Left lung (tissue), 10 donors: ENCODE measurements around the gene NTM. TPM values are rescaled to one million over a fixed set of nuclear protein-coding genes. Genes with fewer than 3 reads are reported as not detected.

ENCODE experiments used
- ATAC-seq: fragments of 200-7000 bp; cut with Tn5 transposase; one replicate; pipeline ENCODE4 v1.9.1; 2020; ENCODE audit warnings: moderate library complexity
- DNase-seq, 4 donors: peaks; one replicate each; pipeline ENCODE4 v3.0.0-alpha.2; 2013 to 2020
- H3K27ac ChIP-seq, 2 donors: fragments of 200-600 bp; sonication (generic) in 1 of 2; one replicate each; pipeline versions ENCODE4 v1.5.0 to v1.8.0; 2020 to 2021
- H3K27me3 ChIP-seq, 2 donors: fragments of 200-600 bp; sonication (generic) in 1 of 2; one replicate each; pipeline versions ENCODE4 v1.5.0 to v1.8.0; 2020 to 2021
- H3K36me3 ChIP-seq, 2 donors: fragments of 200-600 bp; sonication (generic) in 1 of 2; one replicate each; pipeline versions ENCODE4 v1.5.0 to v1.8.0; 2020 to 2021
- H3K4me1 ChIP-seq, 2 donors: fragments of 200-600 bp; one replicate each; pipeline ENCODE4 v1.8.0; 2021
- H3K4me3 ChIP-seq, 2 donors: fragments of 200-600 bp; sonication (generic) in 1 of 2; one replicate each; pipeline versions ENCODE4 v1.5.0 to v1.8.0; 2020 to 2021; ENCODE audit warnings: mild to moderate bottlenecking in 1 of 2
- H3K9me3 ChIP-seq, 2 donors: fragments of 200-600 bp; sonication (generic) in 1 of 2; one replicate each; pipeline versions ENCODE4 v1.5.0 to v1.8.0; 2020 to 2021
- intact Hi-C, 2 donors: fragments of 100-400 bp; cut with DNase I; formaldehyde crosslinking; loops; one replicate each; pipeline versions ENCODE4 v1.11.2 to v1.14.2; 2022
- polyA plus RNA-seq, 6 donors: library from polyadenylated mRNA; unstranded; fragments of 120-200 nt; gene quantifications; one replicate each; pipeline ENCODE4 v1.2.1, GENCODE V29; 2013; ENCODE audit not compliant: insufficient read length in 6 of 6
- total RNA-seq, 2 donors: library from RNA; stranded (reverse); fragmentation: NEBNext Ultra II Directional; extraction: Animal tissue kit (Norgen Biotek cat#: 25700); gene quantifications; one replicate each; pipeline ENCODE4 v1.2.1, GENCODE V29; 2021
- TF ChIP-seq, protein P1 (sequence below), 2 donors: fragments of 200-600 bp; sonication (generic) in 1 of 2; IDR thresholded peaks; one replicate each; pipeline versions ENCODE4 v1.5.0 to v1.8.0; 2021; ENCODE audit warnings: antibody characterized with exemption in 2 of 2
- donor health status: DM: no; HTN: yes; CAD: no.
- donor health status: DM: no; HTN: no; CAD: no.

NTM gene
- total and polyA plus RNA-seq, 8 donors, result 9.5 to 31.0 (median 21.1) TPM

DNA sequence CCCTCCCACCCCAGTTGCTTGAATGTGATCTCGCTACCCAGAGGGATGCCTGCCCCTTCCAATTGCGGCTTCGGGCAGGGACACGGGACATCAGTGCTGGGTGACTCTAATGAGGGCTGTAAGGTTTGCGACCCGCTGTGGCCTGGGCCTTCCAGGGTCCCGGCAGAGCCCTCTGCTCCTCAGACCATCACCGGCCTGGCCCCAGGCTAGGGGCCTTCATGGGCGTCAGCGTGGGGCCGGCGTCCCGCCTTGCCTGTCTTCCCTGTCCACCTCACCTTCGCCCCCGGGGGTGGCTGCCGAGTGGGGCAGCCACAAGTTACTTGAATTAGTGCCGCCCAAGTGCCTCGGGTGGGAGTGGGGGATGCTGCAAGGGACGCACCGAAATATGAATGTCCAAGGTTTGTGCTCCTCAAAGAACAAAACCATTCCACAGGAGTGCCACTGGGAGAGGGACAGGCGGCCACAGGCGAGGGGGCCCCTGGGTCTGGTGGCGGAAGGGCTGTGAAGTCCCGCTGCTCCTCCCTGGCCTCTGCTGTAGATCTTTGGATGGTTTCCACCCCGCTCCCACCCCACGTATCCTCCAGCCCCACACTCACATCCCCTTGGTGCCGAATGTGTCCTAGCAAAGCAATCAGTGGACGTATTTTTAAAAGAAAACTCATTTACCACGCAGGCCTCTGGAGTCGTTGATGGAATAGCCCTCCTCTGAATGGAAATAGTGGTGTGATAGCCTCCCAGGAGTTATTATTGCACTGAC lies 317.1 kb downstream of the NTM start:
- Histone ChIP-seq H3K4me3 (no peak overlapping the region), H3K9me3 (no peaks in the 10 kb centered on the region), H3K4me1 (peaks cover 0 to 6% of the 10 kb centered on the region in 2 donors), H3K27ac (no peak overlapping the region), H3K27me3 (peaks cover 0 to 80% of the 10 kb centered on the region in 2 donors), H3K36me3 (no peaks in the 10 kb centered on the region)
- ATAC-seq (no peak), DNase-seq (peak in 1 of 4 donors; percentile 78)
- TF ChIP-seq, protein P1, sequence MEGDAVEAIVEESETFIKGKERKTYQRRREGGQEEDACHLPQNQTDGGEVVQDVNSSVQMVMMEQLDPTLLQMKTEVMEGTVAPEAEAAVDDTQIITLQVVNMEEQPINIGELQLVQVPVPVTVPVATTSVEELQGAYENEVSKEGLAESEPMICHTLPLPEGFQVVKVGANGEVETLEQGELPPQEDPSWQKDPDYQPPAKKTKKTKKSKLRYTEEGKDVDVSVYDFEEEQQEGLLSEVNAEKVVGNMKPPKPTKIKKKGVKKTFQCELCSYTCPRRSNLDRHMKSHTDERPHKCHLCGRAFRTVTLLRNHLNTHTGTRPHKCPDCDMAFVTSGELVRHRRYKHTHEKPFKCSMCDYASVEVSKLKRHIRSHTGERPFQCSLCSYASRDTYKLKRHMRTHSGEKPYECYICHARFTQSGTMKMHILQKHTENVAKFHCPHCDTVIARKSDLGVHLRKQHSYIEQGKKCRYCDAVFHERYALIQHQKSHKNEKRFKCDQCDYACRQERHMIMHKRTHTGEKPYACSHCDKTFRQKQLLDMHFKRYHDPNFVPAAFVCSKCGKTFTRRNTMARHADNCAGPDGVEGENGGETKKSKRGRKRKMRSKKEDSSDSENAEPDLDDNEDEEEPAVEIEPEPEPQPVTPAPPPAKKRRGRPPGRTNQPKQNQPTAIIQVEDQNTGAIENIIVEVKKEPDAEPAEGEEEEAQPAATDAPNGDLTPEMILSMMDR (IDR thresholded peaks at IDR 0.05), result no peak
- intact Hi-C loops, result no loop called here

DNA sequence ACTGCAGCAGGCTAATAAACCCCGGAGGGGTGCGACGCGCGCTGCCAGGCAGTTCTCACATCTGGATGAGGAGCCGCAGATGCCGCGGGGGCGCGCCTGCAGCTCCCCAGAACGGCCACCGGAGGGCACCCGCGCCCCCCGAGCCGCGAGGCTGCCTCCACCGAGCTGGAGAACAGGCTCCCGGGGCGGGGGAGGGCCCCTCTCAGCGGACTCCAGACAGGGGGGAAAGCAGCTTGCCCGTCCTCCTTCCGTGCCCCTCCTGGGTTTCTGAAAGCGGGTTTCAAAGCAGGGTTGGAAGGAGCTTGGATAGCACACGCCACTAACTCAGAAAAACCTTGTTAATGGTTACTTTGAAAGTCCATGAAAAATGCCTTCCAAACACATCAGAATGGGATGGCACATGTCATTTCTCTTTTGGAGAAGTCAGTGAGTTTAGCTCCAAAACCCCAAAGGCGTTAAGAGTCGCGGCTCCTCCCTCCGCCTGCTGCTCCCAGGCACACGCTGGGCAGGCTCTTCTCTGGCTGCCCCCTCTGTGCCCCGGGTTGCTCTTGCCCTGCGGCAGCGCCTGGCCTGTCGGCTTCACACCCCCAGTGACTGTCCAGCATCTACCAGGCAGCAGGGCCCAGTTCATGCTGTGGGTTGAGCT lies 317.8 kb downstream of the NTM start:
- Histone ChIP-seq H3K9me3 (no peaks in the 10 kb centered on the region), H3K4me3 (no peak overlapping the region), H3K27me3 (peaks cover 0 to 80% of the 10 kb centered on the region in 2 donors), H3K4me1 (peaks cover 0 to 6% of the 10 kb centered on the region in 2 donors), H3K27ac (no peak overlapping the region), H3K36me3 (no peaks in the 10 kb centered on the region)
- ATAC-seq, result peak; percentile 91
- intact Hi-C loops, result no loop called here
- DNase-seq, result peak in 2 of 4 donors; percentile 46 to 88
- TF ChIP-seq, protein P1 (IDR thresholded peaks at IDR 0.05), result peak; percentile 77 to 84

DNA sequence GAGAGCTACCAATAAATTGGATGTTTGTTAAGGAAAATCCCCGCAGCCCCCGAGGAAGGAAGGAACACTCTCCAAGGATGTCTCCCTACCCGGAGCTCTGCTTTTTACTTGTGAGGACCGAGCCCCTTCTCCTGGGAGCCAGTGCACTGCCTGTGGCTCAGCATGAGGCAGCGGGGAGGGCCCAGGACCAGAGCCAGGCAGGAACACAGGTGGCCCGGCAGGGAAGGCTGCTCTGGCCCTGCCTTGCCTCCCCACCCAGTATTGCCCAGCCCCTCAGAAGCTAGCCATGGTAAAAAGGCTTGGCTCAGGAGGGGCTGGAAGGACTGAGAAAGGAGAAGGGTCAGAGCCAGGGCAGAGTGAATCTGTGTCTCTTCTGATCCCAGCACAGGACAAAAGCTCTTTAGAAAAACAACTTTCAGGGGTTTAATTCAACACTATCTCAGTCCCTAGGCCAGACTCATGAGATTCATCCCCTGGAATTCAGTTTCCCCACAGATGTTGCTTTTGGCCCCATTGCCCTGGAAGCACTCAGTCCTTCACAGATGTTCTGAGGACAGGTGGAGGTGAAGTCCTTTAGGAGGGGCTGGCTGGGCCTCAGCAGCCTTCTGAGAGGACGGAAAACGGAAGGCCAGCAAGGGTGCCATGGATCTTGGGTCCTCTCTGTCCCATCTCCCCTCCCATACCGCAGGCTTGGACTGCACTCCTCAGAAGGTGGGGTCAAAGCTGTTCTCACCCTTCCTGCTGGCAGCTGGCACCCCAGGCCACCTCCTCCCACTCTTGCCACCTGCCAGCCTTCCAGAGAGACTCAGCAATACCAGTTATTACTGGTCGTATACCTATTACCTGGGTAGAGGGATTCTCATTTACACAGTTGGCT lies 318.9 kb downstream of the NTM start:
- DNase-seq, result peak in 1 of 4 donors; percentile 37
- no peaks in the 10 kb centered on the region for H3K36me3 ChIP-seq
- TF ChIP-seq, protein P1 (IDR thresholded peaks at IDR 0.05), result no peak
- no peak overlapping the region for H3K4me3 ChIP-seq
- ATAC-seq, result no peak
- no peaks in the 10 kb centered on the region for H3K9me3 ChIP-seq
- peaks cover 0 to 77% of the 10 kb centered on the region in 2 donors for H3K27me3 ChIP-seq
- H3K4me1 ChIP-seq, result peaks cover 0 to 6% of the 10 kb centered on the region in 2 donors
- intact Hi-C loops, result no loop called here
- no peak overlapping the region for H3K27ac ChIP-seq

DNA sequence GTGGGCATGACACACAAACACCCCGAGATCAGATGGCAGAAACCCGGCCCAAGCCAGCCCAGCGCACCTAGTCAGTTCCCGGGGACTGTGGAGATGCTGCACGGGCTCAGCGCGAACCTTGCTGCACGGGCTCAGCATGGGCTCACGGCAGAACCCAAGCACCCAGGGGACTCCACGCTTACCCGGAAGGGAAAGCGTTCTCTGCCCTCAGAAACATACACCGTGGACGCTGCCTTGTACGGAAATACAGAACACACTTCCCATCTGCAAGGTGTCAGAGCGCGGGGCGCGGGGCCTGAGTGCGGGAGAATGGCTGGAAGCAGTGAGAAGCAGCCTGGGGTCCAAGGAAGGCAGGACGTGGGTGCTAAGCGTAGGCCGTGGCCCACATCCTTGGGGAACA lies 319.9 kb downstream of the NTM start:
- Histone ChIP-seq H3K9me3 (no peaks in the 10 kb centered on the region), H3K36me3 (no peaks in the 10 kb centered on the region), H3K4me3 (no peak overlapping the region), H3K4me1 (peaks cover 0 to 6% of the 10 kb centered on the region in 2 donors), H3K27me3 (peaks cover 0 to 77% of the 10 kb centered on the region in 2 donors), H3K27ac (no peak overlapping the region)
- TF ChIP-seq, protein P1 (IDR thresholded peaks at IDR 0.05), result no peak
- intact Hi-C loops, result no loop called here
- DNase-seq (peak in 1 of 4 donors; percentile 61), ATAC-seq (no peak)
